LoVo (cell line): ENCODE data around the gene UNC5A.

Source experiments
- DNase-seq: peaks from one replicate; pipeline ENCODE4 v3.0.0-alpha.2; 2016; ENCODE audit warnings: low spot score

UNC5A gene

DNA sequence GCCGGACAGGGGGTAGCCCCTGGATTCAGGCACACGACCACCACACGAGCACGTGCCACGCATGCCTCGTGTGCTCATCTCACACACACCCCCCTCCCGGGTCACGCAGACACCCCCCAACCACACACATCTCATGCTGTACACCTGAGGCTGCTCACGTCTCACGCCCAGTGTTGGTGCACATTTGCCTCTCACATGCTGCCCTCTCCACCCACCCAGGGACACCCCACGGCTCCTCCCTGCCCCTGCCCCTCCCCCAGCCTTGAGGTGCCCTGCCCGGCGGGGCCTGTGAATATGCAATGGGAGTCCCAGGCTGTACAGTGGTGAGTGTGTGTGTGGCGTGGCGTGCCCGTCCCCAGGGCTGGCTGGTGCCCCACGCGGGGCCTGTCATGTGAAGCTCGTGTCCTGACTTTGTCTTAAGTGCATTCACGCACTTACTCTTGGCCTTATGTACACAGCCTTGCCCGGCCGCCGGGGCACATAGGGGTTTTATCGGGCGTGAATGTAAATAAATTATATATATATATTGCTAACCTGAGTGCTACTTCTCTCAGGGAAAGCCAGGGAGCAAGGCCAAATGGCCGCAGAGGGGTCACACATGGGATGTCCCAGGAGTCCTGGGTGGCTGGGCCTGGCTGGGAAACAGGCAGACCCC lies 70.1 kb downstream of the UNC5A start:
- no peak for DNase-seq

DNA sequence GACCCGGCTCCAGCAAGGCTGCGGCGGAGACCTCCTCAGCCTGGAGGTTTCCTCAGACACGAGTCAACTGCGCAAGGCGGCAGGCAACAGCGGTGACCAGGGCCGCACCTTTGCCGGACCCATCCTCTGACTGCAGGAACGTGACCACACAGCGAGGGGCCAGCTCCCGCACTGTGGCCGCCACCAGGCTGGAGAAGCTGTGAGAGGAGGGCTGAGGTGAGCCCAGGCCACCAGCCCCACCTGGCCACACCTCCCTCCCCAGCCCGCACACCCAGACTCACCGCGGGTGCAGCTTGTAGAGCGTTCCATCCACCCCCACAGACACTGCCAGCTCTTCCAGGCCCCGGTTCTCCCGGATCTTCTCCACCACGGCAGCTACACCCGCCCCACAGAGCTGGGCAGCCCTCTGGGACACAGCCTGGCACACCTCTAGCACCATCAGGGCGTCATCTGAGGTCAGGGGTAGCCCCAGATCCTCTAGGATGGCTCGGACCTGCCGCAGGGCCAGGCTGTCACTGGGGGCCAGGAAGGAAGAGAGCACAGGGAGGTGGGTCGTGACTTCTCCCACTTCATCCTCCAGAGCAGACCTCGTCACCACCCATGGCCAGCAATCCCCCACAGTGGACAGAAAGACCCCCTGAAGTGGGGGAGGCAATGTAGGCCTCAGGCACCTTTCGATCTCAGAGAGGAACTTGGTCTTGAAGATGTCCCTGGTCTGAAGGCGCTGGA lies 70.8 kb downstream of the UNC5A start:
- DNase-seq, result no peak

- DNase-seq, result no peak
Measured at GRCh38 chr5:176881816-176882566, 71.6 kb downstream of the UNC5A start.

DNA sequence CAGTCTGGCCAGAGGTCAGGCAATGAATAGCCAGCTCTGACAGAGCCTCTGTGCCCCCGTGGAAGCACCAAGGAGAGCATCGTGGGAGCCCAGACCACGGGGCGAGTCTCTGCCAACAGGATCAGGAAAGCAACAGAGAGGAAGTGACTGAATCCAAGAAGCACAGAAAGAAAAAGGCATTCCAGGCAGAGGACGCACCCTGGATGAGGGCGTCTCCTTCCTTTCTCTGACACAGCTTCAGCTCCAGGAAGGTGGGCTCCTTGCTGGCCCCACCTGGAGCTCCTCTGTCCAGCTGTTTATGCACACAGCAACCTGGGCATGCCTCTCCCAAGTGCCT lies 72.2 kb downstream of the UNC5A start:
- DNase-seq, result no peak

DNA sequence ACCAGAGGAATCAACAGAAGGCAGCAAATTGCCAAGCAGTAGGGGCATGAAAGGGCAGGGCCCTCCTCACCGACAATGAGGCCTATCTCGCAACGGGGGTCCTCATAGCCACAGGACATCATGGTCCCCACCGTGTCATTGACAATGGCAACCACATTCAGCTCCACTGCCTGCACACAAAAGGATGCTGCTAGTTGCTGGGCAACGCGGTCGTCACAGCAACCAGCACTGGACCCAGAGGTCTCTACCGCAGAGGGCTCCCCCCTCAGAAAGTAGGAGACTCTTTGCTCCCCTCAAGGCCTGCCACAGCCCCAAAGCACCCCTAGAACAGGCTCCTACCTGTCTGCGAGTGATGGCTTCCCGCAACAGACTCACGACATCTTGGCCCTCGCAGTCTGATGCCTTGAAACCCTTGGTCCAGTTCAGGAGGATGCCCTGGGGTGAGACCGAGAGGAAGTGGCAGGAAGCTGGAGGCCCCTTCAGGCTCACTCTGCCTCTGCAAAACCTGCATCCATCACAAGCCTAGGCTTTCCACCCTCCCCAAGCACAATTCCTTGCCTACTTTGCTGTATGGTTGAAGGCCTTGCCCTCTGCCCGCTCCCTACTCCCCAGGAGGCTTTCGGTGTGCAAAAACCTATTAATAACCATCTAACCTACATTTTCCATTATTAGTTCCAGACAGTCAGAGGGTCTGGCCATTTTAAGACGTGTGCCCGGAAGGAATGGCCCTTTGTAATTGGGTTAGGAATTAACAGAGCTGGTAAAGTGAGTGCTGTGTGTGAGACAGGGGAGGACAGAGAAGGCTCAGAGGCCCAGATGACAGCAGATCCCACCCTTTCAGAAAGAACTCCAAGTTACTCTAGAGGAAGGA lies 73.6 kb downstream of the UNC5A start:
- no peak for DNase-seq

GRCh38 chr5:176884571-176884890 lies 74.2 kb downstream of the UNC5A start:
- no peak for DNase-seq

- no peak for DNase-seq
Measured at GRCh38 chr5:176886336-176887251, 76.2 kb downstream of the UNC5A start.

- no peak for DNase-seq
Measured at GRCh38 chr5:176887252-176887849, 77.0 kb downstream of the UNC5A start.

DNA sequence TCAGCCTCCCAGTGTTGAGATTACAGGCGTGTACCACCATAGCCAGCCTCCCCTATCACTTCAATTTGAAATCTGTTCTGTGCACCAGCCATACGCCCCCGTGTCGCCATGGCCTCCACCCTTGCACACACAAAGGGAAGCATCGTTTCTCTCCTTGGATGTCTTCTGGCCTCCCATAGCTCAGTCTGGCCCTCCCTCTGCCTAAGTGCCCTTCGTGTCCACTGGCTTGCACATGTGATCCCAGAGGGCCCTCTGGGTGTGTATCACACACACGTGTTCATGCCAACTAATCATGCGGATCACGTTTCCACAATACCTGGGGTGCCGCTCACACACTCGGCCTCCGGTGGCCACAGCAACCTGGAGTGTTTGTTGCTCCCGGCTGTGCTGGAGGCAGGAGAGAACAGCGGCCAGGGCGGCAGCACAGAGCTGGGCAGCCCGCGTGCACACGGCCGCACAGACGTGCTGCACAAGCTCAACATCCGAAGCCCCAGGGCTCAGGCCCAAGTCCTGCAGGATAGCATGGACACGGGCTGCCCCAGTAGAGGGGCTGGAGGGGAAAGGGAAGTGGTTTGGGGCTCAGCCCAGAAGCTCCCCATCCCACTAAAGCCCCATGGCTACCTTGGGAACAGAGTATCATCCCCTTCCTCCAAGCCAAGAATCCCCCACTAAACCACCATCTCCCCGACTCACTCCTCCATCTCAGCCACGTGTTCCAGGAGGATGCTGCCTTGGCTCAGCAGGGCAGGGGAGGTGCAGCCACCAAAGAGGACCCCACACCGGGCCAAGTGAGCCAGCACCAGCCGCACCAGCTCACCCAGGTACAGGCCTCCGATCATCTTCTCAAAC lies 77.9 kb downstream of the UNC5A start:
- DNase-seq, result no peak

DNA sequence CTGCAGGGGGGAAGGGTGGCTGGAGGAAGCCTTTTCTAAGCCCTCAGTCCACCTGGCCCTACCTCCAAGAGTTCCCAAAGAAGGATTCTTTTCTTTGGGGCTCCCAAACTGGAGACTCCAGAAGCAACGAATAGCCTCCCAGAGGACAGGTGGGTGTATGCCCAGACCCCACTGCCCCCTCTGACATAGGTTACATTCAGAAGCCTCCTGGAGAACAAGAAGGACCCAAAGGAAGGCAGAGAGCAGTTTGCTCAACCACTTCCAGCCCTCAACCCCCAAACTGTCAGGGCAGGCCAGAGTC lies 78.5 kb downstream of the UNC5A start:
- no peak for DNase-seq

- DNase-seq, result no peak
Measured at GRCh38 chr5:176889321-176890280, 79.2 kb downstream of the UNC5A start.

DNA sequence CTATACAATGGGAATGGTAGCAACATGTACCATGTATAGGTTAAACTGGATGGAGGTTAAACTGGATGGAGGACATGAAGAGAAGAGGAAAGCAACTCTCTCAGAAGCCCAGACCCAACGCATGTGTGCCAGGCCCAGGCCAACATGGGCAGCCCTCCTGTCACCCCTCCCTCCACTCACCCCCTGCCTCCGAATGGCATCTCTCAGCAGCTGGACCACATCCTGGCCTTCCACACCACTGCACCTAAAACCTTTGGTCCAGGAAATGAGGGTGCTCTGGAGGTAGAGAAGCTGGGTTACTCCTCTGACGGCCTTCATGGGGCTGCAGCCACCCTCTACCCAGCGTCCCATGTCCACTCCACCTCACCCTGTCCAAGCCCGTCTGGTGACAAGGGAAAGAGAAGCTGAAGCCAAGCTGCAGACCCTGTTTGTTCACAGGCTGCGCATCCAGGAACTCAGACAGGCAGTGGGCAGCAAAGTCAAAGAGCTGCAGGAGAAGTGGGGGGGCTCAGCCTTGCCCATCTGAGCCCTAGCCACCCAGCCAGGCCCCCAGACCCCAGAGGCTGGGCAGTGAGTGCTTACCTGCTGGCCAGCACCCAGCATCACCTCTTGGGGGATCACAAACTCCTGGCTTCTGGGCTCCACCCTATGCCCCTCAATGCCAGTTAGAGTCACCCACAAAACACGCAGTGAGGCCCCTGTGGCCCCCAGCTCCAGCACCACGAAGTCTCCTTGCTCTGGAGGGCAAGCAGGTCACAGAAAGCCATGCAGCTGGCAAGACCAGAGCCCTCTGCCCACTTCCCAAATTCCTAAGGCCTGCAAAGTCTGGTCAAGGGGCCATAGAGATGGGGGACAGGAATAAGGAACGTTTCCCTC lies 80.3 kb downstream of the UNC5A start:
- no peak for DNase-seq

GRCh38 chr5:176891331-176891958 lies 81.1 kb downstream of the UNC5A start:
- DNase-seq, result no peak

GRCh38 chr5:176892663-176893062 lies 82.3 kb downstream of the UNC5A start:
- DNase-seq, result no peak

GRCh38 chr5:176894298-176894697 lies 83.9 kb downstream of the UNC5A start:
- no peak for DNase-seq

GRCh38 chr5:176895831-176896230 lies 85.5 kb downstream of the UNC5A start:
- no peak for DNase-seq

DNA sequence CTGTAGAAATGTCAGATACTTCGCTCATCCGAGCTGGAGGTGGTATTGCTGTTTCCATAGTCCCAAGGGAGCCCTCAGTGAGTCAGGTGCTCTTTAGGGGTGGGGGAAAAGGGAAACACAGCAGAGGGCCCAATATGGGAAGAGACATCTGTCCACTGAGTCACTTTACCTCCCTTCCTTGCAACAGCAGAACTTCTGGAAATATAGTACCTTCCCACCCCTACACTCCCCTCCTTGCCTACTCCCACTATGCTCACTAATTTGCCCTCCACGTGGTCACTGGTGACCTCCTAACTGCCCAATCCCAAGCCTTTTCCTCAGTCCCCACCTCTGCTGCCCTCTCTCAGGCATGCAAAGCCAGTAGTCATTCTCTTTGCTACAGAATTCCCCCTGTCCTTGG lies 86.9 kb downstream of the UNC5A start:
- no peak for DNase-seq
